ENCODE results near the gene FJX1.
"Not testable (repeated sequence)": the region's sequence is repeated elsewhere in the genome, so short reads cannot be mapped to it uniquely, and the experiment has no call there.

The FJX1 gene

DNA sequence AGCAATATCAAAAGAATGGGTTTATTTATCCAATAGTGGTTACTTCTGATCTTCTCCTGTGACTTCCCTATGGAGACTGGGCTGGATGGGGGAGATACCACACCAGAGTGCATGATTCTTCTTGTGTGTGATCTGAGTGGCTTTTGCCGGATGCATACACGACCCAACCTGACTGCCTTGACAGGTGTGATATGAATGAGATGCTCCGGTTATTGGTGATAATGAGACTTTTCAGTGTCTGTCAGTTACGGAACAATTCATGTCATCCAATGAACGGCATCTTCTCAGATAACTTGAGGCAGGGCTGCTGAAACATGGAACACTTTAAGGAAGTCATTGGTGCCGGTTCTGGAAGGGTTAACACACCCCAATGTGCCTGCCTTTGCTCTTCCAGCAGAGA is 17.7 kb downstream of the FJX1 start:
- no peak for DNase-seq

DNA sequence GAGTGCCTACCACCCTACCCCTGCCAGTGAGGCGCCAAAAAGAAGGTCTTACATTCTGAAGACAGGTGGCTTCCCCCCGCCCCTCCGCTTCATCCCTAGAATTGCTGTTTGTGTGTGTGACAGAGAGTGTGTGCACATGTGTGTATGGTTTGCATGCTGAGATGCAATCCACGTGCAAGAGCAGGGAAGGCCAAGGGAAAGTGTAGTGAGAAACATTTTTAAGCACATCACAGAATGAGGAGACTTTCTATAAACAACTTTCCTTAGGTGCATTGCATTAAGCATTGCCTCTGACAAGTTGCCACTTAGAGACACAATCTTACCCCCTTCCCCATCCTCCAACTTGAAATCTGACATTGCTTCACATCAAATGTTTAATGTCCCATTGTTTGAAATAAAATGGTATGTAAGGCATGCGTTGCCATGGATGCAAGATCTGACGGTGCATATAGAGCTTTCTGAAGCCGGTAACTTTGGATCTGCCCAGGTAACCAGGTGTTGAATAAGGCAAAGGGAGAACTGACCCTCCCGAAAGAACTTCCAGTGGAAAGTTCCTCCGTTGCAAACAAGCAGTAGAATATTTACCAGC is 21.4 kb downstream of the FJX1 start:
- no peak for DNase-seq

DNA sequence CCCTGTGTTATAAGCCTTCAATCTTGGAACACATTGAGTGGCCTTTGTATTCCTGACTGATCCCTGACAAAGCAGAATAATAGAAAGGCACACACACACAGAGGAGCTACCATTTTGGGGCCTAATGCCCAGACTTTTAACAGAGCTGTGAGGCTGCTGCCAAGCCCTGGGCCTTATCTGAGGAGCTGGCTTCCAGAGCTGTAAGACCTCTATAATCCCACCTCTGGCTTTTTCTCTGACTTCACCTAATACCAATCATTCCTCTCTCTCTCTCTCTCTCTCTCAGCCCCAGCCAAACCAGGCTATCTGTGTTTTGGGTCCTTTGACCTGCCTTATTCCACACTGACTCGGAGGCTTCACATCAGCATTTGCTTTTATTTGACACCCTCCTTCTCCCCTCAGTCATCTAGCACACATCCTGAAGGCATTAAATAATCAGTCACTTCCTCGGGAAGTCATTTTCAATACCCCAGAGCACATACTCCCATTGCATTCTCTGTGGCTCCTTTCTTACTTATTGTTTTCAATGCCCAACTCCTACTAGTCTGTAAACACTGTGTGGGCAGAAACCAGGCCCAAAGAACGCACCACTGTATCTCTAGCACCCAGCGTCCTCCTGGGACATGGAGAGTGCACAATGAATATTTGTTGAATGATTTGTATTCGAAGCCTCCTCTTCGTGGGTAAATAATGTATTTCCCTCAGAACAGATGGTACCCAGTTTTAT is 23.1 kb downstream of the FJX1 start:
- no peak for DNase-seq

DNA sequence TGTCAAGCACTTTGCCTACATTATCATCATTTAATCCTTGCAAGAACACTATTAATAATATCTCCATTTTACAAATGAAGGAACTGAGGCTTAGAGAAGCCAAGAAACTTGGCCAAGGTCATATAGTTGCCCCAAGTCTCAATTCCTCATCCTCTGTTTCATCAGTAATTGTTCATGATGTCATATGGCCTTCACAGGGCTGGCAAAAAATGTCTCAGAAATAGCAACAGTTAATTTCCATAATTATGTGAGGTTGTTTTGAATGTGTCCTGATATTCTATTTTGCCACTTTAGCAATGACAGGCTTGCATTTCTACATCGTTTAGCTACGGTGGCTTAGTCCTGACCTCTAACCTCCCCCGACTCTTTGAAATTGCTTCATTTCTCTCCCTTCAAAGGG is 23.7 kb downstream of the FJX1 start:
- no peak for DNase-seq

DNA sequence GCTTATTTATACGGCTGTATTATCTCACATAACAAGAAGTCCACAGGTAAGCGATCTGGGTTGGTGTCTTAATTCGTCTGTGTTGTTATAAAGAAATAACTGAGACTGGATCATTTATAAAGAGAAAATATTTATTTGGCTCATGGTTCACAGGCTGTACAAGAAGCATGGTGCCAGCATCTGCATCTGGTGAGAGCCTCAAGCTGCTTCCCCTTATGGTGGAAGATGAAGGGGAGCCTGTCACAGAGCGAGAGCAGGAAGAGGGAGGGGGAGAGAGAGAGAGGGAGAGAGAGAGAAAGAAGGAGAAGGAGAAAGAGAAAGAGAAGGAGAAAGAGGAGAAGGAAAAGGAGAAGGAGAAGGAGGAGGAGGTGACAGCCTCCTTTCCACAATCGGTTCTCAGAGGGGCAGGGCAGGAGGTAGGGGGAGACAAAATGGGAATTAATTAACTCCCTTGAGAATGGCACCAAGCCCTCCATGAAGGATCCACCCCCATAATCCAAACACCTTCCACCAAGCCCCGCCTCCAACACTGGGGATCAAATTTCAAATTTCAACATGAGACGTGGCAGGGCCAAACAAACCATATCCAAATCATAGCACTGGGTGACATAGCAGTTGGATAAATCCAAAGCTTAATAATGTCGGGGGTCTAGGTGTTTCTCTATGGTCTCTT is 29.3 kb downstream of the FJX1 start:
- no peak for DNase-seq

DNA sequence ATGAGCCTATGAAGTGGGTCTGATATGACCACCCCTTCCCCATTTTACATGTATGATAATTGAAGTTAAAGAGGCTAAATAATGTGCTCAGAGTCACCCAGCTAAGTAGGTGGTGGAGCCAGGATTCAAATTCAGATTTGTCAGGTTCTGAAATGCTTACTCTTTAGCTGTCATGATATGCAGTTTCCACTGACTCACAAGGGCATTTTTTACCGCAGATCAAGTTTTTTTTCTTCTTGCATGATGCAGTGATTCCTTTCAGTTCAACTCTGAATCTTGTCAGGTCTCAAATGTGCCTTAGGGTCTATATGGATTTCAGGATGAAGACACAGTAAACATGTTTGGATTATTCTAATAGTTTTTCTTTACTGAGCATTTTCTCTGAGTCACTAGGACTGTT is 31.7 kb downstream of the FJX1 start:
- DNase-seq: no peak

DNA sequence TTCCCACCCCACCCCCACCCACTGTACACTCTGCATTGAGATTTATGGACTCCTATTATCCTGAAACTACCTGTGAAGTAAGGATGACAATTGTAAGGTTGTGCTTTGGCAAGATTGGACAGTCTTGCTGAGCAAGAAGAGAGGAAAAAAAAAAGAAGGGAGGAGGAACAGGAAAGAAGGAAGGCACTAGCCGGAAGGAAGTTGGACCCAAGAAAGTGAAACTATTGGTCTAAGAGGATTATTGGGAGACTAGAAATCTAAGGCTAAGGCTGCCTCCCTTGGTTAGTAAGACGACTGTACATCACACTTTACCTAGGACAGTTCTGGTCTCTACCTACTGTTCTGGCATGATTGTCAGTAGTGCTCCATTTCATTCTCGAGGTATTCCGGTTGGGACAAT is 32.2 kb downstream of the FJX1 start:
- DNase-seq: no peak

DNA sequence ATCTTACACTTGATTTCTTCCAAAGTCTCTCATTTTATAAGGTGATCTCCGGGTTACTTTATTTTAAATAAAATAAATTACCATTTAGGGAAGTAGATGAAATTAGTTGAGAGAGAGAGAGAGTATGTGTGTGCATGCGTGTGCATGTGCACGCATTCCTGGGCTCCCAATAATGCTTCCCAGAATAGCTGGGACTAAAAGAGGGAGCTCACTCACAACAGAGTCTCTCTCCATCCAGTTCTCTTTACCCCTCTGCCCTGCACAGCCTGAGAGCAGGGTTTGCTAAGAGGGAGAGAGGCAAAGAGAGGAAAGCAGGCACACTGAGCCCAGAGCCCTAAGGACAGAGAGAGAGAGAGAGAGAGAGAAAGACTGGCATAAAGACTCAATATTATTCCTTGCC is 33.0 kb downstream of the FJX1 start:
- no peak for DNase-seq

DNA sequence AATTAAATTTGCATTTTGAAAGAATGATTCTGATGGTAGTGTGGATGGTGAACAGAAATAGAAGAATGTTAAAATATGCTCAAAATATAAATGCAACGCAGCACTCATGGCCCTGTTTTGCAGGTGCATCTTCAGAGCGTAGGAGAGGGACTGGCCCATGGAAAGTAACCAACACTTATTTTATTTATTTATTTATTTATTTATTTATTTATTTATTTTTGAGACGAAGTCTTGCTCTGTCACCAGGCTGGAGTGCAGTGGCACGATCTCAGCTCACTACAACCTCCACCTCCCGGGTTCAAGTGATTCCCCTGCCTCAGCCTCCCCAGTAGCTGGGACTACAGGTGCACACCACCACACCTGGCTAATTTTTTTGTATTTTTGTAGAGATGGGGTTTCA is 34.5 kb downstream of the FJX1 start:
- not testable (repeated sequence) for DNase-seq

DNA sequence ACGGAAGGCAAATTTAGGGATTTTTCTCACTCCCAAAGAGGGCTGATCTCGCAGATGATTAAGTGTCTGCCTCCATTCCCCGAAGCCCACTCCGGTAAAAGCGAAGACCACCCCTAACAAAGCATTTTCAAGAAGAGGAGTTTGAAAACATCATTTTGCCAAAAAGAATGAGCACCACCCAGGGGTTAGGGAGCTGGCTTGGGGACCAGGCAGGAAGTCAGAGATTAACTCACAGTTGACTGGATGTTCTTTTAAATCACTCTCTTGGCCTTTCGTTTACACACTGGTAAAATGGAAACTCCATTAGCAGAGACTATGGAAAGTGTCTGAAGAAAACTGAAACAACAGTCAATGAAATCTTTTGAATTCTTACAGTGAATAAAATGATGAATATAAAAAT is 36.5 kb downstream of the FJX1 start:
- no peak for DNase-seq

DNA sequence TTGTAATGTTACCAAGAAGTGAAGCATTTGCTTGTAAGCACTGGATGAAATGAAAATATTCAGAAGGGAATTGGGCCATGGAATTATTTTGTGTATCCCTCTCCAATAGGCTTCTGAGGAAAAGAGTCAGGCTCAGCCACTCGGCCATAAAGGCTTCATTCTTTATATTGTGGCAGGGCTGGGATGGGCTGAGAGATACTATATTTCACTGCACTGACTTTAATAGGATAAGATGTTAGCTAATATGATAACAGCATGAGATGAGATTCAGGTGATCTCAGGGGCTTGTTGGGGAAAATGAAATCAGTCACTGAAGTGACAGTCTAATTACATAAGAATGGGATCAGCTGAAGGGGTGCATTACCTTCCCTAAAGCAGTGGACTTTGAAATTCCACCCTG is 37.0 kb downstream of the FJX1 start:
- DNase-seq: no peak

DNA sequence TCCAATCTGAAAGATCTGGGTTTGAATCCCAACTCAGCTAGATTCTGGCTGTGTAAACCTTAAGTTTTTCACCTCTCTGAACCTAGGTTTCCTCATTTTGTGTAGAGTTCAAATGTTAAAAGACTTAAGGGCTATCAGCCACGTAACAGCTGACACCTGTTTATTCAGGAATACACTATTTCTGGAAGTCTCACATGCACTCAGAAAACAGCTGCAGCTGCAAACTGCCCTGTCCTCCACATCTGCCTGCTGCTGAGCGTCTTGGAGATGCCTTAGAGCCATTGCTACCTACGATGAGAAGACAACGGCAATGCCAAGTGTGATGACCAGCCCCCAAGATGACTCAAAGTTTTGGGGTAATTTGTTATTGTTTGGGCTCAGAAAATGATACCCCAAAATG is 37.6 kb downstream of the FJX1 start:
- DNase-seq: no peak

DNA sequence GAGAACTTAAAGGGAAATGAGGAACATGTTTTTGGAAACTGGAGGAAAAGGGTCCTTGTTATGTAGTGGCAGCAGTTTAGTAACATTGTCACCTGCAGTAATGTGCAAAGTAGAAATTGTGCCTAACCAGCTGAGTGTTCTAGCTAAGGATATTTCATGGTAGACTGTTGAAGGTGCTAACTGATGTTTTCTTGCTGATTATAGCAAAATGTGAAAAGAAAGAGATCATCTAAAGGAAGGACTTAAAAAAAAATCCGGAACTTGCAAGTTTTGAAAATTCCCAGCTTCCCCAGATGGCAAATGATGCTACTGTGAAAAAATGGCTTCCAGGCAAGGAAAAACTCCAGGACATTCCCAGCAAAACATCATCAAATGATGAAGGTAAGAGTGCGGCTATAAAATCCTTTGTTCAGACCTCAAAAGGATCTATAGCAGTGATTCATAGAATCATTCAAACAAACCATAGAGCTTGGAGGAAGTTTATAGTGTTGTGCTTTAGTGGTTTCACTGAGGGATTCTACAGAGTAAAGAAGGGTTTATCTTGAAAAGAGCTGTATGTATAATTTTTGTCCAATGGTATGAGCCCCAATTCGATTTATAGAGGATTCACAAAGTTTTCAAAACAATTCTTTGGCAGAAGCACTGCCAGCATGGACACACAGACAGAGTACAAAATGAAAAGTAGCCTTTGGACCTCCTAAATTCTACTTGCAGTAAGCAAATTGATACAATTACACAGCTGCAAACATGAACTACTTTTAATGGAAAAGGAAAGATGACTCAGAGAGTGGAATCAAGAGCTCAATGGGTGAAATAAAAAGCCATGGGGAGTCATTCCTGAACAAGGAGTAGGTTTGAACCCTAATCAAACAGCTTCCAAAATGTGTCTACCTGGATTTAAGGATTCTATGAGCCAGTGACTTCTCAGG is 40.0 kb downstream of the FJX1 start:
- no peak for DNase-seq

DNA sequence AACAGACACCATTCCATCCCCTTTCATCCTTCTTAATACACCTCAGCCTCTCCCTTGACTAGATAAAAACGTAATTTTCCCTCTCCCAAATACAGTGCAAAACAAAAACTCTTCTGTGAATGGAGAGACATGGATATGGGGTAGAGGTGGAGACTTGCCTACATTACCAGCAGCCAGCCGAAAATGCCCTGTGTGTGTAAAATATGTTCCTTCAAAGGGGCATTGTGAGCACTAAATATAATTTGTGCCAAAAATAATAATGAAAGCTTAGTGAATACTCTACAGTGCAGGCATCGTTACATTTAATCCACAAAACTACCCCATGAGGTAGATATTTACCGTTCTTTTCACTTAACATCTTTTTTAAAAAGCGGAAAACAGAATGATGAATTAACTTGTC is 43.3 kb downstream of the FJX1 start:
- DNase-seq: no peak

DNA sequence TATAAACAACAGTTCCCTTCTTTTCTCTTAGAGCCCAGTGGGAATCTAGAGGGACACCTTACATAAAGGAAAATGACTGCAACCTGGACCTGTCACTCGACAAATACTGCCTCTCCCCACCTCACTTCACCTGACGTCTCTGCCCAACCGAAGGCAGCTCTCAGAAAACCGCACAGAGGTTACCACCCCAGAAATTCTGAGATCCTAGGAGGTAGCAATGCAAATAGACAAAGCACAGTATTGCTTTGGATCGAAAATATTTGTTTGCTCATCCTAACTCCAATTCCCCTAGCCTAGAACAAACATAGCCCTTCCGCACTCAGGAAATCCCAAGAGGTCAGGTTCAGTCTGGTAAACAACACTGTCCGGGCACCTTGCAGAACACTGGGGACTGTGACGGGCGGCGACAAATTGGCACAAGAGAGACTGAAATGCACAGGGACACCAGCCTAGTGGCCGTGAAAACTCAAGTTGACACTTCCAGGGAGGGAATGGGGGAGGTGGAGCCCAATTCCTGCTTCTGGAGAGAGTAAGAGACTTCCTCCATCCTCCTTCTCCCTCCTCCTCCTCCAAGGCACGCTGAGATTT is 43.9 kb downstream of the FJX1 start:
- peak; percentile 4 for DNase-seq

DNA sequence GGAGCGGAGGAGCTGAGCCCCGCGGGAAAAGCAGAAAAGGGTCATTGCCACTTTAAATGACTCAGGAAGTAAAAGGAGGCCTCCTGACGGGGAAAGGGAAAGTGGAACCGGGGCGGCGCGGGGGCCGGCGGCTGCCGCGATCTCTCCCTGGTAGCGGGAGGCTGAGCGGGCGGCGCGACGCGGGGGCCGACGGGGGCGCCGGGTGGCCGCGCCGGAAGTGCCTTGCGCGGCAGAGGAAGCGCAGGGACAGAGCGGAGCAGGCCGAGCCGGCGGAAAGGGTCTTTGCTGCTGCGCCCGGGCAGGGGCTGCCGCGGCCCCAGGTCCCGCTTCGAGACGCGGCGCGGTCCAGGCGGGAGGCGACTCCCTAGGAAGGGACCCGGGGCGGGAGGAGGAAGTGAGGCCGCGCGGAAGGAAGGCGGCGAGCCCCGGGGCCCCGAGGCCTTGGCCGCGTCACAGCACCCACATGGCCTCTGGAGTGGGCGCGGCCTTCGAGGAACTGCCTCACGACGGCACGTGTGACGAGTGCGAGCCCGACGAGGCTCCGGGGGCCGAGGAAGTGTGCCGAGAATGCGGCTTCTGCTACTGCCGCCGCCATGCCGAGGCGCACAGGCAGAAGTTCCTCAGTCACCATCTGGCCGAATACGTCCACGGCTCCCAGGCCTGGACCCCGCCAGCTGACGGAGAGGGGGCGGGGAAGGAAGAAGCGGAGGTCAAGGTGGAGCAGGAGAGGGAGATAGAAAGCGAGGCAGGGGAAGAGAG is 44.6 kb downstream of the FJX1 start, which contains the start of gene TRIM44:
TSS of gene TRIM44 (plus strand) at position 127 of the 759 bp plus-strand sequence. CDS start at position 464, 337 bp downstream.
- peak; percentile 86 for DNase-seq

DNA sequence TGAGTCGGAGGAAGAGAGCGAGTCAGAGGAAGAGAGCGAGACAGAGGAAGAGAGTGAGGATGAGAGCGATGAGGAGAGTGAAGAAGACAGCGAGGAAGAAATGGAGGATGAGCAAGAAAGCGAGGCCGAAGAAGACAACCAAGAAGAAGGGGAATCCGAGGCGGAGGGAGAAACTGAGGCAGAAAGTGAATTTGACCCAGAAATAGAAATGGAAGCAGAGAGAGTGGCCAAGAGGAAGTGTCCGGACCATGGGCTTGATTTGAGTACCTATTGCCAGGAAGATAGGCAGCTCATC is 45.1 kb downstream of the FJX1 start:
- no peak for DNase-seq

DNA sequence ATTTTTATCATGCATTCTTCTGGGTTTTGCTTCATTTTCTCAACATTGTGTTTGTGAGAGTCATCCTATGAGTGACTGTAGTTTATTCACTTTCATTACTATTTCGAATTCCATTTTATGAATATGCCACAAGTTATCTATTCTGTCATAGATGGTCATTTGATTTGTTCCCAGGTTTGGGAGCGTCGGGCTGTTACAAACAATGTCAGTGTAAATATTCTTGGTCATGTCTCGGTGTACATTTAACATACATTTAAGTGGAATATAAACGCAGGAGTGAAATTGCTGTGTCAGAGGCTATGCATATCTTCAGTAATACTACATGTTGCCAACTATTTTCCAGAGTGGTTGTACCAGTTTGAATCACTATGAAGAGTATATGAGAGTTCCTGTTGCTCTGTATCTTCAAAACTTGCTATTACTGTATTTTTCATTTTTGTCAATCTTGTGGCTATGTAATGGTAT is 46.7 kb downstream of the FJX1 start:
- no peak for DNase-seq

DNA sequence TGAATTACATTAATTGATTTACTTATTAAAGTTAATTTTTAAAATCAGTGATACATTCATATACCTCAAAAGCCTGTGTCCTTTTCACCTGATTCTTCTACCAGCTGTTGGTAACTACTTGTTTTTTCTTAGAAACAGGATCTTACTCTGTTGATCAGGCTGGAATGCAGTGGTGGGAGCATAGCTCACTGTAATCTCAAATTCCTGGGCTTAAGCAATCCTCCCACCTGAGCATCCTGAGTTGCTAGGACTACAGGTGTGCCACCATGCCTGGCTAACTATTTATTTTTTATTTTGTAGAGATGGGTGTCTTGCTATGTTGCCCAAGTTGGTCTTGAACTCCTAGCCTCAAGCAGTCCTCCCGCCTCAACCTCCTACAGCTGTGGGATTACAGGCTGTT is 49.0 kb downstream of the FJX1 start:
- no peak for DNase-seq

DNA sequence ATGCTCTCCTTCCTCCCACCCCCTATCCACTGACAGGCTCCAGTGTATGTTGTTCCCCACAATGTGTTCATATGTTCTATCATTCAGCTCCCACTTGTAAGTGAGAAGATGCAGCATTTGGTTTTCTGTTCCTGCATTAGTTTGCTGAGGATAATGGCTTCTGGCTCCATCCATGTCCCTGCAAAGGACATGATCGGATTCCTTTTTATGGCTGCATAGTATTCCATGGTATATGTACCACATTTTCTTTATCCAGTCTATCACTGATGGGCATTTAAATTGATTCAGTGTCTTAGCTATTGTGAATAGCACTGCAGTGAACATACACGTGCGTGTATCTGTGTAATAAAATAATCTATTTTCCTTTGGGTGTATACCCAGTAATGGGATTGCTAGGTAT is 50.1 kb downstream of the FJX1 start:
- not testable (repeated sequence) for DNase-seq
